Measurements from ENCODE around the gene PITX1.

Gene PITX1

GRCh38 chr5:135042595-135042994, 8.6 kb upstream of the PITX1 start:
- Histone ChIP-seq H3K36me3 (ENCODE audit: control insufficient read depth in 4 of 4, insufficient read depth in 4 of 4, low read length in 3 of 4) (no peaks in the 10 kb centered on the region), H3K4me3 (ENCODE audit: control insufficient read depth in 1 of 7, extremely low read depth in 1 of 7, insufficient read depth in 4 of 7, low read depth in 2 of 7, low read length in 6 of 7) (no peak overlapping the region), H3K4me1 (ENCODE audit: control extremely low read depth in 1 of 4, control insufficient read depth in 4 of 4, insufficient read depth in 4 of 4, low read length in 3 of 4) (peaks cover 0 to 18% (median 9%) of the 10 kb centered on the region in 4 experiments), H3K27ac (ENCODE audit: insufficient read depth in 1 of 2, low read depth in 1 of 2, low read length in 2 of 2, poor library complexity in 1 of 2, severe bottlenecking in 2 of 2) (no peak overlapping the region), H3K9me3 (ENCODE audit: control extremely low read depth in 1 of 5, control insufficient read depth in 4 of 5, insufficient read depth in 2 of 5, low read depth in 1 of 5, low read length in 4 of 5) (no peaks in the 10 kb centered on the region), H3K27me3 (replicated peaks in 2 of 5; ENCODE audit: control insufficient read depth in 4 of 5, insufficient read depth in 5 of 5, low read length in 4 of 5) (peaks cover 6 to 98% (median 59%) of the 10 kb centered on the region in 5 experiments)
- CTCF ChIA-PET: interaction anchor here (0.6 to 1.6 kb wide), 4 partner anchors 10 to 21 kb away, joined by 3 to 7 read pairs (median 3); no protein-coding TSS in a partner anchor
- DNase-seq: no peak
- POLR2A ChIA-PET: interaction anchor here (0.6 kb wide), 1 partner anchor 21 kb away, joined by 3 read pairs; no protein-coding TSS in a partner anchor
- 83% methylated on average over 1 of the region's 1 CpG for WGBS (ENCODE audit: insufficient coverage)

GRCh38 chr5:135041726-135042125, 7.7 kb upstream of the PITX1 start:
- ChIA-PET CTCF (interaction anchor here (1.0 to 1.6 kb wide), 2 partner anchors 9 to 19 kb away, joined by 3 to 7 read pairs; no protein-coding TSS in a partner anchor), POLR2A (no interaction called here)
- no peaks in the 10 kb centered on the region for H3K36me3 ChIP-seq (ENCODE audit: control insufficient read depth in 4 of 4, insufficient read depth in 4 of 4, low read length in 3 of 4)
- 80% methylated on average over 2 of the region's 3 CpGs for WGBS (ENCODE audit: insufficient coverage)
- H3K27me3 ChIP-seq (replicated peaks in 2 of 5; ENCODE audit: control insufficient read depth in 4 of 5, insufficient read depth in 5 of 5, low read length in 4 of 5): peaks cover 6 to 100% (median 61%) of the 10 kb centered on the region in 5 experiments
- peaks cover 0 to 18% (median 9%) of the 10 kb centered on the region in 4 experiments for H3K4me1 ChIP-seq (ENCODE audit: control extremely low read depth in 1 of 4, control insufficient read depth in 4 of 4, insufficient read depth in 4 of 4, low read length in 3 of 4)
- H3K9me3 ChIP-seq (ENCODE audit: control extremely low read depth in 1 of 5, control insufficient read depth in 4 of 5, insufficient read depth in 2 of 5, low read depth in 1 of 5, low read length in 4 of 5): no peaks in the 10 kb centered on the region
- no peak for DNase-seq
- H3K27ac ChIP-seq (ENCODE audit: insufficient read depth in 1 of 2, low read depth in 1 of 2, low read length in 2 of 2, poor library complexity in 1 of 2, severe bottlenecking in 2 of 2): no peak overlapping the region
- no peak overlapping the region for H3K4me3 ChIP-seq (ENCODE audit: control insufficient read depth in 1 of 7, extremely low read depth in 1 of 7, insufficient read depth in 4 of 7, low read depth in 2 of 7, low read length in 6 of 7)

- H3K27me3 ChIP-seq (replicated peaks in 2 of 5; ENCODE audit: control insufficient read depth in 4 of 5, insufficient read depth in 5 of 5, low read length in 4 of 5): peaks cover 5 to 100% (median 64%) of the 10 kb centered on the region in 5 experiments
- no peaks in the 10 kb centered on the region for H3K9me3 ChIP-seq (ENCODE audit: control extremely low read depth in 1 of 5, control insufficient read depth in 4 of 5, insufficient read depth in 2 of 5, low read depth in 1 of 5, low read length in 4 of 5)
- 31% methylated on average over 6 of the region's 12 CpGs for WGBS (ENCODE audit: insufficient coverage)
- no peak overlapping the region for H3K27ac ChIP-seq (ENCODE audit: insufficient read depth in 1 of 2, low read depth in 1 of 2, low read length in 2 of 2, poor library complexity in 1 of 2, severe bottlenecking in 2 of 2)
- no peaks in the 10 kb centered on the region for H3K36me3 ChIP-seq (ENCODE audit: control insufficient read depth in 4 of 4, insufficient read depth in 4 of 4, low read length in 3 of 4)
- no peak overlapping the region for H3K4me3 ChIP-seq (ENCODE audit: control insufficient read depth in 1 of 7, extremely low read depth in 1 of 7, insufficient read depth in 4 of 7, low read depth in 2 of 7, low read length in 6 of 7)
- peaks cover 0 to 18% (median 9%) of the 10 kb centered on the region in 4 experiments for H3K4me1 ChIP-seq (ENCODE audit: control extremely low read depth in 1 of 4, control insufficient read depth in 4 of 4, insufficient read depth in 4 of 4, low read length in 3 of 4)
- POLR2A ChIA-PET: no interaction called here
- CTCF ChIA-PET: no interaction called here
- DNase-seq: no peak
Measured at GRCh38 chr5:135041145-135041587, 7.1 kb upstream of the PITX1 start.

- CTCF ChIA-PET: no interaction called here
- WGBS (ENCODE audit: insufficient coverage): 2% methylated on average over 39 of the region's 51 CpGs
- H3K27me3 ChIP-seq (replicated peaks in 2 of 5; ENCODE audit: control insufficient read depth in 4 of 5, insufficient read depth in 5 of 5, low read length in 4 of 5): peaks cover 4 to 100% (median 64%) of the 10 kb centered on the region in 5 experiments
Measured at GRCh38 chr5:135040333-135041144, 6.5 kb upstream of the PITX1 start.

GRCh38 chr5:135040034-135040332, 6.0 kb upstream of the PITX1 start:
- ChIA-PET POLR2A (no interaction called here), CTCF (no interaction called here)
- Histone ChIP-seq H3K27me3 (replicated peaks in 2 of 5; ENCODE audit: control insufficient read depth in 4 of 5, insufficient read depth in 5 of 5, low read length in 4 of 5) (peaks cover 4 to 100% (median 69%) of the 10 kb centered on the region in 5 experiments), H3K36me3 (ENCODE audit: control insufficient read depth in 4 of 4, insufficient read depth in 4 of 4, low read length in 3 of 4) (no peaks in the 10 kb centered on the region), H3K9me3 (ENCODE audit: control extremely low read depth in 1 of 5, control insufficient read depth in 4 of 5, insufficient read depth in 2 of 5, low read depth in 1 of 5, low read length in 4 of 5) (no peaks in the 10 kb centered on the region), H3K27ac (ENCODE audit: insufficient read depth in 1 of 2, low read depth in 1 of 2, low read length in 2 of 2, poor library complexity in 1 of 2, severe bottlenecking in 2 of 2) (no peak overlapping the region), H3K4me1 (ENCODE audit: control extremely low read depth in 1 of 4, control insufficient read depth in 4 of 4, insufficient read depth in 4 of 4, low read length in 3 of 4) (peaks cover 0 to 18% (median 9%) of the 10 kb centered on the region in 4 experiments), H3K4me3 (ENCODE audit: control insufficient read depth in 1 of 7, extremely low read depth in 1 of 7, insufficient read depth in 4 of 7, low read depth in 2 of 7, low read length in 6 of 7) (no peak overlapping the region)
- DNase-seq: peak in 1 of 3 donors; percentile 16
- 6% methylated on average over 7 of the region's 11 CpGs for WGBS (ENCODE audit: insufficient coverage)

More at GRCh38 chr5:135040333-135041144, 6.5 kb upstream of the PITX1 start:
- Histone ChIP-seq H3K4me3 (ENCODE audit: control insufficient read depth in 1 of 7, extremely low read depth in 1 of 7, insufficient read depth in 4 of 7, low read depth in 2 of 7, low read length in 6 of 7) (peak overlapping the region in 2 of 7 experiments; percentile 4 to 36), H3K9me3 (ENCODE audit: control extremely low read depth in 1 of 5, control insufficient read depth in 4 of 5, insufficient read depth in 2 of 5, low read depth in 1 of 5, low read length in 4 of 5) (no peaks in the 10 kb centered on the region), H3K27ac (ENCODE audit: insufficient read depth in 1 of 2, low read depth in 1 of 2, low read length in 2 of 2, poor library complexity in 1 of 2, severe bottlenecking in 2 of 2) (no peak overlapping the region), H3K4me1 (ENCODE audit: control extremely low read depth in 1 of 4, control insufficient read depth in 4 of 4, insufficient read depth in 4 of 4, low read length in 3 of 4) (peaks cover 0 to 18% (median 9%) of the 10 kb centered on the region in 4 experiments), H3K36me3 (ENCODE audit: control insufficient read depth in 4 of 4, insufficient read depth in 4 of 4, low read length in 3 of 4) (no peaks in the 10 kb centered on the region)
- DNase-seq: peak in 2 of 3 donors; percentile 29 to 31
- POLR2A ChIA-PET: no interaction called here

- DNase-seq: peak in 2 of 3 donors; percentile 39 to 52
- WGBS (ENCODE audit: insufficient coverage): 4% methylated on average over 56 of the region's 87 CpGs
- no peaks in the 10 kb centered on the region for H3K9me3 ChIP-seq (ENCODE audit: control extremely low read depth in 1 of 5, control insufficient read depth in 4 of 5, insufficient read depth in 2 of 5, low read depth in 1 of 5, low read length in 4 of 5)
- H3K27me3 ChIP-seq (replicated peaks in 2 of 5; ENCODE audit: control insufficient read depth in 4 of 5, insufficient read depth in 5 of 5, low read length in 4 of 5): peaks cover 4 to 100% (median 72%) of the 10 kb centered on the region in 5 experiments
- CTCF ChIA-PET: no interaction called here
- POLR2A ChIA-PET: no interaction called here
- no peak overlapping the region for H3K27ac ChIP-seq (ENCODE audit: insufficient read depth in 1 of 2, low read depth in 1 of 2, low read length in 2 of 2, poor library complexity in 1 of 2, severe bottlenecking in 2 of 2)
- H3K4me1 ChIP-seq (ENCODE audit: control extremely low read depth in 1 of 4, control insufficient read depth in 4 of 4, insufficient read depth in 4 of 4, low read length in 3 of 4): peaks cover 0 to 22% (median 10%) of the 10 kb centered on the region in 4 experiments
- H3K4me3 ChIP-seq (ENCODE audit: control insufficient read depth in 1 of 7, extremely low read depth in 1 of 7, insufficient read depth in 4 of 7, low read depth in 2 of 7, low read length in 6 of 7): peak overlapping the region in 1 of 7 experiments; percentile 4
- no peaks in the 10 kb centered on the region for H3K36me3 ChIP-seq (ENCODE audit: control insufficient read depth in 4 of 4, insufficient read depth in 4 of 4, low read length in 3 of 4)
Measured at GRCh38 chr5:135039271-135040033, 5.4 kb upstream of the PITX1 start.

Measured in common myeloid progenitor, CD34-positive (primary cell).